Epithelial cell of prostate (primary cell): Measurements from ENCODE around the gene HNF1A.

ENCODE experiments used
- DNase-seq: peaks from one replicate; pipeline ENCODE4 v3.0.0-alpha.2; 2011; ENCODE audit warnings: low read depth, low spot score
- H3K27ac ChIP-seq: fragments of 450-650 bp; 2 replicates; pipeline ENCODE4 v1.5.1; 2017; ENCODE audit warnings: mild to moderate bottlenecking

HNF1A gene

DNA sequence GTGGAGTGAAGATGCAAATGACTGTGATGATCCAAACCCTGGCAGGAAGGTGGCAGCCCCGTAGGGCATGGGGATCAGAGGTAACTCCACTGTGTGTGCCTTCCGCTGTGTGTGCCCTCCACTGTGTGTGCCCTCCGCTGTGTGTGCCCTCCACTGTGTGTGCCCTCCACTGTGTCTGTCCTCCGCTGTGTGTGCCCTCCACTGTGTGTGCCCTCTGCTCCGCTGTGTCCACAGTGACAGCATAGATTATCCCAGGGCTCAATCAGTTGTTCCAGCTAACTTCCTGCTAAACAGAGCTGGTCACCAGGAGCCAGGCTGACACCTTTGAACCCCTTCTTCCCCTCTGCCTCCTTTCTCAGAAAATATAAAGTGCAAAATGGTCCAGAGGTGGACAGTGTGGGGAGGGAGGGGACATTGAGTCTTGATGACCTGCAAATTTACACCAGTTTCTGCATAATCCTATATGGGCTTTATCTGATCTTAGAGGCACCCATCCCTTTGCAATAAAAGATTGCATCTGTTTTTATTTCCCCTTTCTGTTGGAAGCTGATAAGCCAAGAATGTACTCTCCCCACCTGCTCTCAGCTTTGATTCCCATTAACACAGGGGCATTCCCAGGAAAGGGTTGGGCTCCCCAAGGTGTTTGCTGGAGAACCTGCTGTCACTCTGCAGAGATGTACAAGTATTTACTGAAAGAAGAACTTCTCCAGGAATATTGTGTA lies 21.6 kb upstream of the HNF1A start:
- H3K27ac ChIP-seq: no peak overlapping the region
- DNase-seq: no peak

DNA sequence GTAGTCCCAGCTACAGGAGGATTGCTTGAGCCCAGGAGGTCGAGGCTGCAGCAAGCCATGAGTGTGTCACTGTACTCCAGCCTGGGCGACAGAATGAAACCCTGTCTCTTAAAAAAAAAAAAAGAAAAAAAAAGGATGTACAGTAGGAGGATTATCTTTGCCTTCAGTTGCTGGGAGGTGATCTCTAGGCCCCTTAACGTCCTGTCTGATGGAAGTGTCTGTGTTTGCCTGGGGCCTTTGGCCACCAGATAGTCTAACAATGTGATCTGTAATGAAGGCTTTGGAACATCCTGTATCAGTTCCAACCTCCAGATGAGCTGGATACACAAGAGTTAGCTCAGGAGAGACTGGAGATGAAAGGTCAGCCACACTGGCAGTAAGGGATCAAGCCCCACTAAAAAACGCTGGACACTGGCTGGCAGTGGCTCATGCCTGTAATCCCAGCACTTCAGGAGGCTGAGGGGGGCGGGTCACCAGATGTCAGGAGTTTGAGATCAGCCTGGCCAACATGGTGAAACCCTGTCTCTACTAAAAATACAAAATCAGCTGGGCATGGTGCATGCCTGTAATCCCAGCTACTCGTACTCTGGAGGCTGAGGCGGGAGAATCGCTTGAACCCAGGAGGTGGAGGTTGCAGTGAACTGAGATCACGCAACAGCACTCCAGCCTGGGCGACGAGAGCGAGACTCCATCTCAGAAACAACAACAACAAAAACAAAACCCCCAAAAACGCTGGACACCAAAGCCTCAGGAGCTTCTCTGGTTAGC lies 19.0 kb upstream of the HNF1A start:
- no peak for DNase-seq

DNA sequence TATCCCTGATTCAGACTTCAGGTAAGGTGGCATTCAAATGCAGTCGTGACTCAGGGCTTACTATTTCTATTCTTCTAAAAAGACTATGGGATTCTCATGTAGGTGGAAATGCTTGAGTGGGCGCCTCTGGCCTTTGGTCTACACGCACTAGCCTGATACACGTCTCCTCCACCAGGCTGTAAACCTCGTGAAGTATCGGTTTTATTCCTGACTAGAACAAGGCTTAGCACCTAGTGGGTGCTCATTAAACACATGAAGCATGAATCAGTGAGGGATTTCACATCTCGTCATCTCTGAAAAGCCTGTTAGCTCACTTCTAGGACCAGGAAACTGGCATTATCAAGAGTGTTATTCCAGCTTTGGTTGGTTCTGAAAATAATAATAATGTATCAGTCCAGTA lies 17.7 kb upstream of the HNF1A start:
- H3K27ac ChIP-seq: no peak overlapping the region
- no peak for DNase-seq

More for the DNA sequence above, 19.0 kb upstream of the HNF1A start:
- no peak overlapping the region for H3K27ac ChIP-seq

DNA sequence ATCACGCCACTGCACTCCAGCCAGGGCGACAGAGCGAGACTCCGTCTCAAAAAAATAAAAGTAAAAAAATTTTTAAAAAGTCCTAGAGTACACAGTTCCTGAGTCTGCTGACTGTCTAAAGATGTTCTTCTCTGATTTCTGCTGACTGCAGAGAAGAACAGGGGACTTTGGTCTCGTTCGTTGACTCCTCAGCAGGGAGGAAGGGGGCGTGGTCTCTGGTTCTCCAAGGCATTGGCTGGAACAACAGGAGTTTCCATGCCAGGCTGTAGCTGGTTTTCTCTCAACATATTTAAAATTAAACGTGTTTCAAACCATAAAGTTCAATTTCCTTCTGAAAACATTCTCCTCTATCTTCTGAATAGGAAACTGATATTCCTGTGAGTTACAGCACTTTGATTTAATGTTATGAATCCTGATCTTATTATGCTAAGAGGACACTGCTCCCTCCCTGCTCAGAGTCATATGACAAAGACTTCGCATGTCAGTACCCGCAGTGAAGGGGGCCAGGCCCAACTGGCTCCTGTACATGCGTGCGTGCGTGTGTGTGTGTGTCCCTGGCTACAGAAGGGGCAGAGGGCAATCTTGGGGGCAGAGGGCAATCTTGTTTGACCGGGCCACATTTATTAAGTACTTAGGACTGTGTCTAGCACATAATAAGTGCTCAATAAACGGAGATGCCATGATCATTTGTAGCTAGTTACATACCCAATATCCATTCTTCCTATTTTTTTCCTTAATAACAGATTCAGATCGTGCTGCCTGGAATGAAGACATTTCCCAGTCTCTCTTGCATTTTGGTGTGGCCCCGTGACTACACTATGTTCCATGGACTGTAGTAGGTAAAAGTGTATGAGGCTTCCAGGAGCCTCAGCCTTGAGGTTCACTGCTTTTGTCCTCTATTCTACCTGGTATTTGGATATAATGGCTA lies 16.5 kb upstream of the HNF1A start:
- no peak for DNase-seq
- H3K27ac ChIP-seq: peak overlapping the region; percentile 81

- H3K27ac ChIP-seq: peak overlapping the region; percentile 81
- DNase-seq: peak; percentile 80
Measured at GRCh38 chr12:120962532-120963020, 15.8 kb upstream of the HNF1A start.

DNA sequence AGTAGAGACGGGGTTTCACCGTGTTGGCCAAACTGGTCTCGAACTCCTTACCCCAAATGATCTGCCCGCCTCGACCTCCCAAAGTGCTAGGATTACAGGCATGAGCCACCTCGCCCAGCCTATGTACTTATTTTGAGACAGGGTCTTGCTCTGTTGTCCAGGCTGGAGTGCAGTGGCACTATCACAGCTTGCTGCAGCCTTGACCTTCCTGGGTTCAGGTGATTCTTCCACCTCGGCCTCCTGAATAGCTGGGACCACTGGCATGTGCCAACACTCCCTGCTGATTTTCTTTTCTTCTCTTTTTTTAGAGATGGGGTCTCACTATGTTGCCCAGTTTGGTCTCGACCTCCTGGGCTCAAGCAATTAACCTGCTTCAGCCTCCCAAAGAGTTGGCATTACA lies 14.0 kb upstream of the HNF1A start:
- no peak for DNase-seq
- H3K27ac ChIP-seq: no peak overlapping the region

DNA sequence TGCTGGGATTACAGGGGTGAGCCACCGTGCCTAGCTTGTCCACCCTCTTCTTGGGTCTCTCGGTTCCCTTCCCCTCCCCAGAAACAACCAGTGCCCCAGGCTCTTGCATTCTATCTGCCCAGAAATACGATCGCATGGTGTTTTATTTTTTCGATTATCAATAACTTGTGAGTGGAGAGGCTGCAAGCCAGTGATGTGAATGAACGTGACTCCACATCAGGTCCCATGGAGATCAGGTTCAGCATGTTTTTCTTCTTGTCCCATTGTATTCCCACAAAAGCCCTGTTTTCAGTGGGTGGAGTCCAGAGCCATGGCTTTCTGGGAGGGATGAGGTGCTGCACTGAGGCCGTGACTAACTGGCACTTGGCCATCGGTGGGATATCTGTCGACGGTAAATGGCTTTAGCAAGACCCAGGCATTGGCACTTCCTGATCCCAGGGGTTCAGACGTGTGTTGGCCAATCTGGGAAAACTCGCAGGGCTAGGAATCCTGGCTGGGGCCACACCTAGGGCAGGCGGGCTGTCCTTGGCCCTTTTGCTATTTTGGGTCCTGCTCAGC lies 12.7 kb upstream of the HNF1A start:
- no peak overlapping the region for H3K27ac ChIP-seq
- no peak for DNase-seq

DNA sequence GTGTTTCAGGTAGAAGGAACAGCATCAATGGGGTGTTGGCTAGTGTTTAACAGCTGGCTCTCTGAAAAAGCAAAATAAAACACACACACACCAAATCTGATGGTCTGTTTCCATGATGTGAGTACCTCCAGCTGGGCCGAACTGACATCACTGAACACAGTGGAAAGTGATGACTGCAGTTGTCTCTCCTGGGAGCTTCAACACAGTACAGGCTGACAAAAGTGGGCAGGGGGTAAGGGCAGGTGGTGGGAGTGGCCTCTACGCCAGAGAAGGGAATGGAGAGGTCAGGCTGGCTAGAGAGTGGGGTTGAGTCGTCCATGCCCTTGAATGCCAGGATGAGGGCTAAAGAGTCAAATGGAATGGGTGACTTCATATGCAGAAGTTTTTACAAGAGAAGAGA lies 8.0 kb upstream of the HNF1A start:
- DNase-seq: no peak
- no peak overlapping the region for H3K27ac ChIP-seq

DNA sequence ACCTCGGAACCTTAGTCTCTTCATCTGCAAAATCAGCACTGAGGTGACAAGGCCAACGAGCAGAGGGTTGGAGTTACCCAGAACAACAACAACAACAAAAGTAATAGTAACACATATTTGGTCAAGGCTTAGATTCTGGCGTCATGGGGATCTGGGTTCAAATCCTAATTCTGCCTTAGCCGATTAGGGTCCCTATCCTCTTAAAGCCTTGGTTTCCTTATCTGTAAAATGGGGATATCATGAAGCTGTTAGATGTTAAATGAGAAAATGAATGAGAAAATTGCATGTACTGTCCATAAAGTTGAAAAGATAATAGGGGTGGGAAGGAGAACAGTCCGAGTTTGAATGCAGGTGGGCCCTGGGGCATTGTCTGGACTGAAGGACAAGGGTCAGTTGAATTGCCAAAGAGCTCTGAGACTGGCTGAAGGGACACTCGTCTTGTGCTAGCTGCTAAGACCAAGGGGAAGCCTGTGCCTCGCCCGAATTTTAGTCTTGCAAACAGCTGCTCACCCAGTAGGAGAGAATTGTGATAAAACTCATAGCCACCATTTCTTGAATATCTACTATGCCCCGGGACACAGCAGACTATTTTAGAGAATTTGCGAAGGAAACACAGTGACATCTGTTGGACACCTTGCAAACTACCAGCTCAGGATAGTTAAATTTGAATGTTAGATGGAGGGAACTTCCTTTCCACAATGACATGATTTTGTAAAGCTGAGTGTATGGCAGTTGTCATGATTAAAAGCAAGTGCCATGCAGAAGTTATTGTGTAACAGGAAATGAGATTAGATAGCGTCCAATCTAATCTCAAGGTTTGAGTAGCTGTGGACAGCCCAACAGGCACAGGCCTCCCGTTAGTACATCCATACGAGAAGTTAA lies 6.8 kb upstream of the HNF1A start:
- H3K27ac ChIP-seq: no peak overlapping the region
- no peak for DNase-seq

DNA sequence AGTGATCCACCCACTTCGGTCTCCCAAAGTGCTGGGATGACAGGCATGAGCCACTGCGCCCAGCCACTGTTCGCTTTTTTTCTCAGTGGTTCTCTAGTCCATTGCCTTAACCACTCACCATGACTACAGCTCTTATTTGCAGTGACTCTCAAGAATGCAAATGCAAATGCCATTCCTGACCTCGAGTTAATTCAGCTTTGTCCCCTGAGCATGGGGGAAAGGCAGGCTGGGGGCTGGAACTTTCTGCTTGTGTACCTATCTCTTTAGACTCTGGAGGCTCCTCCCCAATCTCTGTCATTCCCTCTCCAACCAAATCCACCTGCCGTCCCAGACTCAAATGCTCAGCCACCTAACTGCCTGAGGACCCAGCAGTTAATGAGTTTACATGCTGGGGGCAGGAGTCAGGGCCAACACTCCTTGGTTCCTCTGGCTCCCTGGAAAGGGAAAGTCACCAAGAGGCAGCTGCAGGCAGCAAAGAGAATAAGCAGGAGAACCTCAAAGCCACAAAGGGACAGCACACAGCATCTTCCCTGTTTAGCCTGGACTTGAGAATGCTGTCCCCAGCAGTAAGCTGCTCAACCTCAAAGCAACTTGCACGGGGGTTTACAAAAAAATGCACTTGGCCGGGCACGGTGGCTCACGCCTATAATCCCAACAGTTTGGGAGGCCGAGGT lies 5.3 kb upstream of the HNF1A start:
- DNase-seq: no peak

GRCh38 chr12:120977531-120978295 lies 630 bp upstream of the HNF1A start:
- no peak for DNase-seq
- no peak overlapping the region for H3K27ac ChIP-seq

More for the DNA sequence above, 5.3 kb upstream of the HNF1A start:
- H3K27ac ChIP-seq: no peak overlapping the region

- no peak for DNase-seq
- H3K27ac ChIP-seq: no peak overlapping the region
Measured at GRCh38 chr12:120979220-120979861, 998 bp downstream of the HNF1A start.

DNA sequence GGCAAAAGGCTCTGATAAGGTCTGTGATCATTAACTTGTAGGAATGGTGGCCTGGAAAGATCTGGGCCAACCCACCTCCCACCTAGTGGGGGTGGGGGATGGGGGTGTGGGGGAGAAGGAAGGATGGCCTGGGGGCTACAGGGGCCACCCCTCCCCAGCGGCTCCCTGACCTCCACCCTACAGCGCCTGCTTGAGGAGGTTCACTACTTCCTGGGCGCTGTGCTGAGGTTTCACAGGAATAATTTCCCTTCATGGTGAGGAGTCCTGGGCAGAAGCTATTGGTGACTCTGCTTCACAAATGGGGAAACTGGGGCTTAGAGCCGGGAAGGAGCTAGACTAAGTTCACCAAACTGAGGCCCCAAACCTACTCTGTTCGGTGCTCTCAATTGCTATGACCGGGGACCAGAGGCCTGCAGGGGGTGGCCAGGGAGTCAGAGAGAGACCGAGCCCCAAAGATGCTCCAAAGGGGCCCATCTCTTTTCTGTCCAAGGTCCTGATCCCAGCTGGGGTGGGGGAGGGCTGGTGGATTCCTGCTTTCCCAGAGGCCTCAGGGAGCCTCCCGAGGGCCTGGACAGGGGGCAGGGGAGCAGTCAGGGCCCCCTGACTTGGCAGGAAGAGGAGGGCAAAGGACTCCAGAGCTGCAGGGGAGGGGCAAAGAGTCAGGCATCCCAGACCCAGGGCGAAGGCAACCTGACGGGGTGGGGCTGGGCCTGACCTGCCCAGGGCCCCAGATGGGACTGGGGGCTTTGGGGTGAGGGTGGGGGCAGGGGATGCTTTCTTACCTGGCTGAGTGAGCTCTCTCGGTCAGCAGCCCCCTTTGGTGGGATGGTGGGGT lies 1.7 kb downstream of the HNF1A start:
- H3K27ac ChIP-seq: no peak overlapping the region
- DNase-seq: no peak

DNA sequence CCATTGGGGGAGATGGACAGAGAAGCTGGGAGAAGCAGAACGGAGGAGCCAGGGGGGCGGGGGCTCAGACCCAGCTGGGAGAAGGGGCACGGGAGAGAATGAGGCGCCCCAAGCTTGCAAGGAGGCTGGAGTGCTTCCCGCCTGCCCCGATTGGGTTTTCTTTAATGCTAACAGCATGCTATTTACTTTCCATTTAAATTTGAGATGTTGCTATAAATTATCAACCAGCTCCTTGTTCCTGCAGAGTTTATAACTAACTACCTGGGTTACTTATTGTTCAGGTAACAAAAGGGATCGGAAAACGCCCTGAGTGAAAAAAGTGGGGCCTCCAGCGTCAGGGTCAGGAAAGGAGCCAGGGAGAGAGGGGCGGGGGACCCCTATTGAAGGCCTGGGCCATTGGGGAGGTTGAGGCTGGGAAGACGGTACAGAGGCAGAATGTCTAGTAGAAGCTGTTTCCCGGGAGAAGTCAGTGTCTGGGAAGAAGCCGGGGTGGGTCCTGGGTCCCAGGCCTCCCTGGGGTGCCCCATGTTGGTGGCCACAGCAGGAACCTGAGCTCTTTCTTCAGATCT lies 2.5 kb downstream of the HNF1A start:
- no peak for DNase-seq
- H3K27ac ChIP-seq: no peak overlapping the region

GRCh38 chr12:120981407-120981941 lies 3.1 kb downstream of the HNF1A start:
- DNase-seq: no peak
- H3K27ac ChIP-seq: no peak overlapping the region

- no peak for DNase-seq
- H3K27ac ChIP-seq: no peak overlapping the region
Measured at GRCh38 chr12:120982659-120983058, 4.3 kb downstream of the HNF1A start.
